HG03442 (cell line): ENCODE measurements around the gene NUP88.

ENCODE experiments used
- ATAC-seq: cut with Tn5 transposase; IDR thresholded peaks from one replicate; pipeline ENCODE4 v1.9.1; 2021; ENCODE audit warnings: mild to moderate bottlenecking, moderate library complexity; ENCODE audit not compliant: unreplicated experiment

NUP88 gene

DNA sequence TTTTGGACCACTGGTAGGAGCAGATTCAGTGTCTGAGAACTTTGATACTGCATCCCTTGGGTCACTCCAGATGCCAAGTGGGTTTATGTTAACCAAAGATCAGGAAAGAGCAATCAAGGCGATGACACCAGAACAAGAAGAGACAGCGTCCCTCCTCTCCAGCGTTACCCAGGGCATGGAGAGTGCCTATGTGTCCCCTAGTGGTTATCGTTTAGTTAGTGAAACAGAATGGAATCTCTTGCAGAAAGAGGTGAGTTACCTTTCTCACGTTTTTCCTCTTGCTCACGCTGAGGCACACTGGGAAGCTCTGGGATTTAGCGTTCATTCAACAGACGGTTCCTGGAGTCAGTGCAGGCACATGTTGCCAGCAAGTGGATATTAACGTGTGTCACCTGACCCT, 58.0 kb downstream of the NUP88 start:
- no peak for ATAC-seq

DNA sequence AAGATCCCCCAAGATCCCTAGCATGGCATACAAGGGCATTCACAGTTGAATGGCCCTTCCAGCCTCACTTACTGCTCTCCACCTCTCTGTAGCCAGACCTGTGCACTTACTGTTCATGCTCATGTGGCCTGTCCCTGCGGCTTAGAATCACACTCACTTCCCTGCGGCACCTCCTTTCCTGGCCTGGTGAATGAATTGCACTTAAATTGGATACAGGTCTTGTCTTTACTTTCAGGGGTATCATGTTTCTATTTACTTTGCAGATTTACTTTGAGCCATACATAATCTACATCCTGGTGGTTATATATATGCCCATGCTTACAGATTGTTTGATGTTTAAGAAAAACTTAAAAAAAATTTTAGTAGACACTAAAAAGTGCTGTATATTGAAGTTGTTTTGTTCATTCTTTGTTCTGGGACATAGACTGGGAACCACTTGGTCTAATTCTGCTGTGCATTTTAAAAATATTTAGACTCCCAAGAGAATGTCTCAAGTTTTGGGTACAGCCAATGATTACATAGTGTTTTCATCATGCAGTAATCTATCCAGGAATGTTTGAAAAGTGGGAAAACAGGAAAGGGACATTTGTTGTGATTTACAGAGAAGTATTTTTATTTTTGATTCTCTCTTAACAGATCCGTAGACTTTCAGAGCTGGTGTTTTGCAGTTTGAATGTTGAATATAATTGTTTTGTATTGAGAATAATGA, 63.9 kb downstream of the NUP88 start:
- no peak for ATAC-seq

DNA sequence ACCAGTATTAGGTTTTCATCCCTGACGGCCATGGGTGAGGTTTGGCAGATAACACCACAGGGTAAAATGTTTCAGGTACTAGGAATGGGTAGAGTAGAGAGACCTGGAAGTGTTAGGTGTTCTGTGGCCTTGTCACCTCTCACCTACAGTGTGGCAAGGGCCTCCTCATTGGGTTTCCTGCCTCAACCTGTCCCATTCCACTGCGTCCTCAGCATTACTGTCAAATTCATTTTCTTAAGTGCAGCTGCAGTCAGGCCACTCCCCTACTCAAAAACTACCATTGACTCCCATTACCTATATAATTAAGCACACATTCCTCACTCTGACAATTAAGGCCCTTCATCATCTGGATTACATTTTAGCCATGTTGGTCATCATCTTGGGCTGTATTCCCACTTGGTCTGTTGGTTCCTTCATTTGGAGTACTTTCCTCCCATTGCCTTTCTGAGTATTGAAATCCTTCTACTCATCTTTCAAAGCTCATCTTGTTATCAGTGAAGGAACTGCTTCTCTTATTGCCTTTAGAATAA, 64.5 kb downstream of the NUP88 start:
- no peak for ATAC-seq

DNA sequence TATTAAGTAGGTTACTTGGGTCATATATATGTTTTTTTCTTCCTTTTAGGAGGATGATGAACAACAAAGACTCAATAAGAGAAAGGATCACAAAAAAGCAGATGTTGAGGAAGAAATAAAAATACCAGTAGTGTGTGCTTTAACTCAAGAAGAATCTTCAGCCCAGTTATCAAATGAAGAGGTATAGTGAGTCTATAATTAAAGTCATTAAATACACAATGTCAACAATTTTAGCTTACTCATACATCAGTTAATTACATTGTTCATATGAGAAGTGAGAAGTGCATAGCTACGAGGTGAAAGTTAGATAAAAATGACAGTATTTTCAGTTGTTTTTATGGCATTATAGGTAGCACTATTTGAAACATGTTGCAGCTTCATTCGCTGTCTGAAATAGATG, 65.2 kb downstream of the NUP88 start:
- no peak for ATAC-seq

DNA sequence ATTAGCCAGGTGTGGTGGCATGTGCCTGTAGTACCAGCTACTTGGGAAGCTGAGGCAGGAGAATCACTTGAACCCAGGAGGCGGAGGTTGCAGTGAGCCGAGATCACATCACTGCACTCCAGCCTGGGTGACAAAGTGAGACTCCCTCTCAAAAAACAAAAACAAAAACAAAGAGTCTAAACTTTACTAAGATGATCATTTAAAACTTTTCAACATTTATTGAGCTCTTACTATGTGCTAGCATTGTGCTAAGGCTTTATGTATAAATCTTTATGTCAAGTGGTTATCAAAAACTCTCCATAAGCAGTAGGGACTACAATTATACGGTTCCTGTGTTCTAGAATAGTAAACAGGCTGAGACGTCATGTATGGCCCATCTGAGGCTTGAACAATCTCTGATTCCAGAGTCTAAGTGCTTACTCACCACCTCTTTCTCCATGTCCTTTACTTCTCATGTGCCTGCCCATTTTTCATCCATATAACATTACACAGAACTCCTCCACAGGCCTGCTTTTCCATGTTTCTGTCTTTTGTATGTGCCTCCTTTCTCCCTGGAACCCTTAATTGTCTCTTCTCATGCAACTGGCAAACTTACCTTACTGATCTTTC, 66.7 kb downstream of the NUP88 start:
- ATAC-seq: no peak

DNA sequence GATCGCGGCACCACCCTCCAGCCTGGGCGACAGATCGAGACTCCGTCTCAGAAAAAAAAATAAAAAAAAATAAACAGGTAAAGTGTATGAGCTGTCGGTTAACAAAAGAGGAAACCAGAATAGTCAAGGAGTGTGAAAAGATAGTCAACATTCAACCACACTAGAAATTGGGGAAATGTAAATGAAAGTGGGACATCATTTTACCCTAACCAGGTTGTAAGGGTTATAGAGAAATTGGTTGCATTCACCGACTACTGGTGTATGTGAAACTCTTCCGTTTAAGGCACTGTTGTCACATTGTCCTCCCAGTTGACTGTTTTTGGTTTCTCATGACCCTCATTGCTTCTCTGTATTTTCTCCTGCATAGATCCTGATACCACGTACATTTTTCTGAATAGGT, 74.5 kb downstream of the NUP88 start:
- ATAC-seq: no peak
